ENCODE results near the gene GDF11. TPM values are rescaled to one million over a fixed set of nuclear protein-coding genes. Genes with fewer than 3 reads are reported as not detected.

Gene GDF11
- total and polyA plus RNA-seq, 2 of the 8 experiments (the other 6 are each of a cell fraction or from before 2014, with no cell fraction given) = 12.1 to 15.1 TPM

GRCh38 chr12:55696141-55696540 lies 46.8 kb upstream of the GDF11 start (continued):
- TF ChIP-seq RBBP5 (IDR thresholded peaks at IDR 0.05; ENCODE audit: borderline replicate concordance, low read depth, low read length) = no peak
- TF ChIP-seq POLR2A (IDR thresholded peaks at IDR 0.05; ENCODE audit: control extremely low read depth in 1 of 2, low read depth in 2 of 2, low read length in 2 of 2) = no peak
- TF ChIP-seq SIN3A (conservative IDR thresholded peaks at IDR 0.05 in 1 of 2, IDR thresholded peaks at IDR 0.05 in 1 of 2; ENCODE audit: low read depth in 1 of 2, low read length in 2 of 2) = no peak
- no peak for TF ChIP-seq RXRA (IDR thresholded peaks at IDR 0.05; ENCODE audit: insufficient read depth, low read depth, low read length)
- TF ChIP-seq EGR1 (IDR thresholded peaks at IDR 0.05; ENCODE audit: borderline replicate concordance, low read depth, low read length) = no peak
- TF ChIP-seq SRF (IDR thresholded peaks at IDR 0.05; ENCODE audit: low read depth, low read length) = no peak
- no peak for TF ChIP-seq ATF2 (IDR thresholded peaks at IDR 0.05; ENCODE audit: low read length)

Measured in H1 (cell line).